ENCODE measurements around the gene HELT. TPM values are rescaled to one million over a fixed set of nuclear protein-coding genes. Genes with fewer than 3 reads are reported as not detected.

Gene HELT
- total RNA-seq, 1 donor from 2014 or later, result not detected

Other genes with a start within 250 kb of the HELT start
- 477 TPM for gene ACSL1, start 192.5 kb upstream of the HELT start, total RNA-seq
- 2,343 TPM for gene SLC25A4, start 124.8 kb downstream of the HELT start, total RNA-seq
- gene CFAP97, start 185.5 kb downstream of the HELT start, total RNA-seq, result 9.8 TPM
- gene SNX25, start 191.1 kb downstream of the HELT start, total RNA-seq, result 10.0 TPM